PC-3 (cell line): ENCODE measurements around the gene HOXC9.

Experiments used
- CTCF ChIP-seq: fragments of 300-600 bp; sonication (generic); conservative IDR thresholded peaks from 2 replicates; pipeline ENCODE4 v1.5.1; 2017; ENCODE audit warnings: antibody characterized with exemption, low read depth, mild to moderate bottlenecking, low read length
- EZH2 ChIP-seq: fragments of 300-600 bp; sonication (generic); IDR thresholded peaks from one replicate; pipeline ENCODE4 v1.6.1; 2017; ENCODE audit warnings: antibody characterized with exemption, mild to moderate bottlenecking, low read length; ENCODE audit not compliant: unreplicated experiment
- EZH2phosphoT487 ChIP-seq: fragments of 300-600 bp; sonication (generic); IDR thresholded peaks from 2 replicates; pipeline ENCODE4 v1.6.1; 2018; ENCODE audit warnings: mild to moderate bottlenecking, antibody characterized with exemption, low read length, borderline replicate concordance

GRCh38 chr12:53976823-53977595, 23.0 kb upstream of the HOXC9 start:
- TF ChIP-seq CTCF = no peak
- TF ChIP-seq EZH2 = no peak
- no peak for TF ChIP-seq EZH2phosphoT487
